A549 treated with AZD9567 at 1 μM for 4 hours (cell line): ENCODE measurements around the gene PRMT9. TPM values are rescaled to one million over a fixed set of nuclear protein-coding genes. Genes with fewer than 3 reads are reported as not detected.

Source experiments
- total RNA-seq: library from RNA; stranded (reverse); fragments of 200-300 nt; extraction: Qiagen RNA extraction; gene quantifications from 5 replicates; pipeline ENCODE4 v1.2.3, GENCODE V29; 2022; ENCODE audit not compliant: insufficient read depth

The PRMT9 gene
- 2.7 to 5.4 TPM (median 3.0 TPM) in 5 replicates for total RNA-seq

DNA sequence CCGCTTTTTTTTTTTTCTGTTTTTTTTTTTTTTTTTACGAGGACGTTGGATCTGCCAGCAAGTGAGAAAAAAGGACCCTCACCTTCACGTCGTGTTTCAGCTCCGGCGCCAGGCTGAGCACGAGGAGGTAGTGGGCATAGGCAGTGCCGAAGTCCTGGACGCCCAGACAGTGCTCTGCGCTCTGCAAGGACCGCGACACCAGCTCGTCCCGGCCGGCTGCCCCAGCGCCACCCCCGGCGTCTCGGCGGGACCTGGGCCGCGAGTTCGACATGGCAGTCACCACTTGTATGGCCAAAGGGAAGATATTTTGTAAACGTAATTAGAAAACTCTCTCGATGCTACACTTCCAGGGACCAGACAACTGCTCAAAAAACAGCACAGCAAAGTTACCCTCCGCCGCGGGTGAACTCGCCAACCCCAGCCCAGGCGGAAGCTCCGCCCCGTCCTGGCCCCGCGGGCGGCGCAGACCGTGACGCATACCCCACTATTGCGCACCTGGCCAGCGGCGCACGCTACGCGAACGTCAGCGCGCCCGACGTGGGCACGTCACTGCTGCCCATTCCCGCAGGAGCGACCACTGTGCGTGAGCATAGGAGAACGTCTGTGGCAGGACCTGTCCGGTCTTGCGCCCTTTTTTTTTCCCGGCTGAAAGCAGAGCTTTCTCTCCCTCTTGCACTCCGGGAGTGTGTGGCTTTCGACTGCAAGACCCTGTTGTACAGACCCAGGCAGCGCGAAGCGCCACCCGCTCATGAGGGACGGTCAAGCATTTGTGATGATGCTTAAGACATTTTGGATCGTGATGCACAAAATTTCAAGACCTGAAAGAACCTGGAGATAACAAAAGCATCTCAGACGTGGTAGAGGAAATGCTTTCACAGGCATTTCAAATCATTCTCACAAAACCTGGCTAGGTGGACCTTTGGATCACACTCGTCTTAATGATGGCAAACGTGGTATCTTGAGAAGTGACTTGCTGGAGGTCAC, at the start of gene PRMT9:
Gene PRMT9 (minus strand): TSS at position 447 of the 984 bp plus-strand sequence. CDS start 176 bp downstream, at position 271.

DNA sequence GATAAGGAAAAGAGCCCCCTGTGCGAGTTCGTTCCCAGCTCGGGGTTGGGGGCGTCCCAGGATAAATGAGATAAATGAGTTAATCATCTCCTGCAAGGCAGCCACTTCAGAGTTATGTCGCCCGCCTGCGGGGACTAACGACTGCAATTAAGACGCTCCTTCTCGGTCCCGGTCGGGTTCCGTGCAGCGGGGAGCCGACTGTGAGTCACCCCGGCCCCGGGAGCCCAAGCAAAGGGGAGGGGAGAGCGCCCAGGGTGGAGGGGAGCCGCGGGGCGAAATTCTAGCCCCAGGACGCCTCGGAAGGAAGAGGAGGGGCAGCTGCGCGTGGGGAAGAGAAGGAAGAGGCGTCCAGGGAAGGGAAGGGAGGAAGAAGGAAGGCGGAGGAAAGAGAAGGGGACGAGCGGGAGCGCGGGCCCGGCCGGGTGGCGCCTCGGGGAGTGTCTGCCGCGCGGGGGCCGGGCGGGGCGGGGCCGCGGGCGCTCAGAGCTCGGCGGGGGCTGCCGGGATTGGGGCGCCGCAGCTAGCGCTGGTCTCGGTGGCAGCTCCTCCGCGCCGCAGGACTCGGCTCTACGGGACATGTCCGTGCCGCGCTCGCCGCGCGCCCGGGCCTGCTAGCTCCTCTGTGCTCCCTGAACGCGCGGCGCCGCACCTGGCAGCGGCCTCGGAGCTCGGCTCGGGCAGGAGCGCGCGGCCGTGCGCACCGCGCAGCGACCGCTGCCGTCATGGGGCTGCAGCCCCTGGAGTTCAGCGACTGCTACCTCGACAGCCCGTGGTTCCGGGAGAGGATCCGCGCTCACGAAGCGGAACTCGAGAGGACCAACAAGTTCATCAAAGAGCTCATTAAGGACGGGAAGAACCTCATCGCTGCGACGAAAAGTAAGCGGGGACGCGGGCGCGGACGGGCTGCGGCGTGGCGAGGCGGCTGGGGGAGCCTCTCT, 47.9 kb upstream of the PRMT9 start, which contains the start of gene ARHGAP10:
Gene ARHGAP10 (plus strand): TSS at position 509 of the 938 bp plus-strand sequence. CDS start 214 bp downstream, at position 723.

DNA sequence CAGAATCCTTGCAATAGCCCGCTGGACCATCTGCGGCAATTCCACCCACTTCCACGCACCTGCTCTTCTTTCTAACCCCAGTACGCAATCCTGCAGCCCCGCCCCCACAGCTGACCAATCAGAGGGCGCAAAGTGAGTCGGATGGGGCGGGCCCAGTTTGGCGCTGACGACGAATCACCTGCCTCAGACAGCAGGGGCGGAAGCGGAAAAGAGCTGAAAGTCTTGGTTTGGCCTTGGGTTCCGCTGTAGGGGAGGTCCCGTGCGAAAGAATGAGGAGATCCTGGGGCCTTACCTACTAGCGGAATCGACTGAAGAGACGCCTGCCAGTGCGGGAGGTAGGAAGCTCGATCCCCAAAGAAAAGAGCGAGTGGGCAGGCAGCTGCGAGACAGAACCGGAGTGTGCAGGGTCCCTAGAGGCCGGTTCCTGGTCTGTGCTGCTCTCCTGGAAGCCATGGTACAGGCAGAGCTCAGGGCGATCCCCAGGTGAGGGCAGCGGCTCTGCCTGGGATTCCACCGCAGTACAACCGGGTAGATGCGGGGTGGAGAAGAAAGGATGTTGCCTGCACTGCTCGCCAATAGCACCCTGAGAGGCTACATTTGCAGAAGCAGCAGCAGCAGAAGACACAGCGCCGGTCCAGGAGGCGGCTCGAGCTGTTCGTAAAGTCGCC, 66.7 kb downstream of the PRMT9 start, which contains the start of gene TMEM184C:
Gene TMEM184C (plus strand): TSS at position 225 of the 668 bp plus-strand sequence. CDS start 560 bp downstream, outside the sequence.

Other genes starting within 250 kb of the PRMT9 start
- 0.14 to 1.5 TPM (median 0.22 TPM) in 5 replicates for gene EDNRA, start 203.1 kb downstream of the PRMT9 start, total RNA-seq
- gene TMEM184C, start 66.8 kb downstream of the PRMT9 start, total RNA-seq, result 21.7 to 28.5 TPM (median 22.0 TPM) in 5 replicates
- 13.3 to 20.8 TPM (median 14.1 TPM) in 5 replicates for gene ARHGAP10, start 47.9 kb upstream of the PRMT9 start, total RNA-seq